ENCODE data around the gene SHOX. TPM values are rescaled to one million over a fixed set of nuclear protein-coding genes. Genes with fewer than 3 reads are reported as not detected.
"Not testable (repeated sequence)": the region's sequence is repeated elsewhere in the genome, so short reads cannot be mapped to it uniquely, and the experiment has no call there.

Gene SHOX
- total RNA-seq, 2 donors from 2014 or later: 0.11 to 0.12 TPM

DNA sequence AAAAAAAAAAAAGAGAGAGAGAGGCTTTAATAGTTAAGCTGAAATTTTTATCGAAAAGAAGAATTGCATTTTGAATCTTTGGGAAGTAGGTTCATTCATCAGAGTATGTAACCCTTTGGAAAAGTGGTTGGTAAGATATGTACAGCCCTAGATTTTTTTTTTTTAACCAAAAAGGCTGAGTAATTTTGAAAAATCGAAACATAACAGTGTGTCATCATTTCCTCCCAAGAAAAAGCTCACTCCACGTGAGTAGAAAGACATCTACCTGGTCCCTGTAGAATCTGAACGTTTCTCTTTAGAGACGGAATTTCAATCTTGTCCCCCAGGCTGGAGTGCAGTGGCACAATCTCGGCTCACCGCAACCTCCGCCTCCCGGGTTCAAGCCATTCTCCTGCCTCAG lies 16.2 kb downstream of the SHOX start:
- Histone ChIP-seq H3K4me1 (no peaks in the 10 kb centered on the region), H3K27me3 (peaks cover 11% of the 10 kb centered on the region), H3K9me3 (no peaks in the 10 kb centered on the region), H3K27ac (no peak overlapping the region), H3K4me3 (no peak overlapping the region), H3K9ac (ENCODE audit: low read depth in 2 of 2, low read length in 2 of 2) (no peak overlapping the region), H3K36me3 (no peaks in the 10 kb centered on the region)
- DNase-seq: no peak
- intact Hi-C loops (cut with DNase I): no loop called here
- no peak for TF ChIP-seq CTCF (IDR thresholded peaks at IDR 0.05)

DNA sequence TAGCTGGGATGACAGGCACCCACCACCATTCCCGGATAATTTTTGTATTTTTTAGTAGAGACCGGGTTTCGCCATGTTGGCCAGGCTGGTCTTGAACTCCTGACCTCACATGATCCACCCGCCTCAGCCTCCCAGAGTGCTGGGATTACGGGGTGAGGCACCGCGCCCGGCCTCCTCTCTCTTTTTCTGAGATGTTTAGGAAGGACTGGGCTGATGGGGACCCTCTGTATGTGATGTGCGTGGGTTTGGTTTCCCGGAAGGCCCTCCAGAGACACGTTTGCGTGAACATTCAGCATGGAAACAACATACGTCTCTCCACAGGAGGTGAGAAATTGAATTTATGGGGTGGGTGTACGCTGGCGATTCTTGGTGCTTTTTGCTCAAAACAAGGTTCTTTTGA lies 18.6 kb downstream of the SHOX start:
- H3K27me3 ChIP-seq: peaks cover 4% of the 10 kb centered on the region
- DNase-seq: no peak
- H3K36me3 ChIP-seq: no peaks in the 10 kb centered on the region
- no peak overlapping the region for H3K4me3 ChIP-seq
- intact Hi-C loops (cut with DNase I): no loop called here
- no peaks in the 10 kb centered on the region for H3K9me3 ChIP-seq
- TF ChIP-seq CTCF (IDR thresholded peaks at IDR 0.05): no peak
- no peaks in the 10 kb centered on the region for H3K4me1 ChIP-seq
- H3K9ac ChIP-seq (ENCODE audit: low read depth in 2 of 2, low read length in 2 of 2): no peak overlapping the region
- no peak overlapping the region for H3K27ac ChIP-seq

DNA sequence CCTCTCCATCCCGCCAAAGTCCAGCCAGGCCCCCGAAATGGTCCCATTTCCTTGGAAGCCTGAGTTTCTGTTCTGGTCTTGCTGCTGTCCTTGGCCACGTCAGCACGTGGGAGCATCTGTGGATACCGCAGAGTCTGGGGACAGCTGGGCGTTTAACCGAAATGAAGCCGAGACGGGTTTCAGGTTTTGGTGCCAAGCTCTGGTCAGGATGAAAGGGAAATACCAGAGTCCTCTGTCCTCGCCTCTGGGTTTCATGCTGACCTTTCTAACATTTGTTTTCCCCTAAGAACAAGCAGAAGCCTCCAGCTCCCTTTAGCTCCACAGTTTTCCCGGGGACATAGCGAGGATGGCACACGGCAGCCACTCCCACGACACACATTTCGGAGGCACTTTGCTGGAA lies 19.7 kb downstream of the SHOX start:
- no peaks in the 10 kb centered on the region for H3K36me3 ChIP-seq
- H3K4me1 ChIP-seq: no peaks in the 10 kb centered on the region
- intact Hi-C loops (cut with DNase I): no loop called here
- TF ChIP-seq CTCF (IDR thresholded peaks at IDR 0.05): no peak
- H3K27me3 ChIP-seq: no peaks in the 10 kb centered on the region
- DNase-seq: no peak
- H3K9me3 ChIP-seq: no peaks in the 10 kb centered on the region
- H3K9ac ChIP-seq (ENCODE audit: low read depth in 2 of 2, low read length in 2 of 2): no peak overlapping the region
- no peak overlapping the region for H3K4me3 ChIP-seq
- H3K27ac ChIP-seq: no peak overlapping the region

- TF ChIP-seq CTCF (IDR thresholded peaks at IDR 0.05): no peak
- no peak overlapping the region for H3K9ac ChIP-seq (ENCODE audit: low read depth in 2 of 2, low read length in 2 of 2)
- intact Hi-C loops (cut with DNase I): no loop called here
- no peaks in the 10 kb centered on the region for H3K27me3 ChIP-seq
- H3K4me1 ChIP-seq: no peaks in the 10 kb centered on the region
- no peak for DNase-seq
- no peak overlapping the region for H3K27ac ChIP-seq
- no peaks in the 10 kb centered on the region for H3K36me3 ChIP-seq
- H3K9me3 ChIP-seq: no peaks in the 10 kb centered on the region
- H3K4me3 ChIP-seq: no peak overlapping the region
Measured at GRCh38 chrX:650811-651210, 20.2 kb downstream of the SHOX start.

DNA sequence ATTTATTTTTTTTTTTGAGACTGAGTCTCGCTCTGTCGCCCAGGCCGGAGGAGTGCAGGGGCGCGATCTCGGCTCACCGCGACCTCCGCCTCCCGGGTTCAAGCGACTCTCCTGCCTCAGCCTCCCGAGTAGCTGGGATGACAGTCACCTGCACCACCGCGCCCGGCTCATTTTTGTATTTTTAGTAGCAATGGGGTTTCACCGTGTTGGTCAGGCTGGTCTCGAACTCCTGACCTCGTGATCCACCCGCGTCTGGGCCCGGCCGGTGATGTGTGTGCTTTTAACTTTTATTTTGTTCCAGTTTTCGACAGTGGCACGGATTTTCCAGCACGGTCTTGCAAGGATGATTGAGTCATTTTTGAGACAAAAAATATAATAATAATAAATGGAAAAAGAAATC lies 21.3 kb downstream of the SHOX start:
- H3K27me3 ChIP-seq; H3K36me3 ChIP-seq; H3K9ac ChIP-seq (ENCODE audit: low read depth in 2 of 2, low read length in 2 of 2); H3K9me3 ChIP-seq; H3K4me1 ChIP-seq; DNase-seq; H3K27ac ChIP-seq; H3K4me3 ChIP-seq; intact Hi-C loops (cut with DNase I): not testable (repeated sequence)

- DNase-seq: no peak
- Histone ChIP-seq H3K27ac (no peak overlapping the region), H3K4me3 (no peak overlapping the region), H3K9me3 (no peaks in the 10 kb centered on the region), H3K27me3 (no peaks in the 10 kb centered on the region), H3K9ac (ENCODE audit: low read depth in 2 of 2, low read length in 2 of 2) (no peak overlapping the region), H3K36me3 (no peaks in the 10 kb centered on the region), H3K4me1 (no peaks in the 10 kb centered on the region)
- intact Hi-C loops (cut with DNase I): no loop called here
- TF ChIP-seq CTCF (IDR thresholded peaks at IDR 0.05): no peak
Measured at GRCh38 chrX:652341-652741, 21.8 kb downstream of the SHOX start.

All from colonic mucosa (tissue), 4 donors.